Spleen (tissue), 7 donors: Measurements from ENCODE around the gene TFF1.

Experiments used
- POLR2A ChIP-seq, 3 donors: fragments of 450-650 bp; IDR thresholded peaks; one replicate each; pipeline ENCODE4 v1.5.1; 2017; ENCODE audit warnings: antibody characterized with exemption in 3 of 3, mild to moderate bottlenecking in 1 of 3
- POLR2AphosphoS5 ChIP-seq, 3 donors: sonication (generic); formaldehyde crosslinking; IDR thresholded peaks; one replicate each; pipeline ENCODE4 v1.5.1; 2017; ENCODE audit warnings: antibody characterized with exemption in 3 of 3
- TF ChIP-seq, protein P1 (sequence below), 11 experiments: fragments of 200-600 bp in 7 of 11; fragments of 450-650 bp in 4 of 11; sonication (generic) in 4 of 11; IDR thresholded peaks in 8 of 11; conservative IDR thresholded peaks in 3 of 11; 1 replicate in 7 of 11; 2 replicates in 4 of 11; pipeline versions ENCODE4 v1.4.0 to v1.8.0; 2016 to 2021; ENCODE audit warnings: antibody characterized with exemption in 11 of 11, inconsistent platforms in 4 of 11, mild to moderate bottlenecking in 1 of 11
- donor health status: DM: no; HTN: no; CAD: no; lungs with moderate emphysema.
- donor health status: DM: no; HTN: no; CAD: no.
- donor health status: DM: no; HTN: no; CAD: no.

DNA sequence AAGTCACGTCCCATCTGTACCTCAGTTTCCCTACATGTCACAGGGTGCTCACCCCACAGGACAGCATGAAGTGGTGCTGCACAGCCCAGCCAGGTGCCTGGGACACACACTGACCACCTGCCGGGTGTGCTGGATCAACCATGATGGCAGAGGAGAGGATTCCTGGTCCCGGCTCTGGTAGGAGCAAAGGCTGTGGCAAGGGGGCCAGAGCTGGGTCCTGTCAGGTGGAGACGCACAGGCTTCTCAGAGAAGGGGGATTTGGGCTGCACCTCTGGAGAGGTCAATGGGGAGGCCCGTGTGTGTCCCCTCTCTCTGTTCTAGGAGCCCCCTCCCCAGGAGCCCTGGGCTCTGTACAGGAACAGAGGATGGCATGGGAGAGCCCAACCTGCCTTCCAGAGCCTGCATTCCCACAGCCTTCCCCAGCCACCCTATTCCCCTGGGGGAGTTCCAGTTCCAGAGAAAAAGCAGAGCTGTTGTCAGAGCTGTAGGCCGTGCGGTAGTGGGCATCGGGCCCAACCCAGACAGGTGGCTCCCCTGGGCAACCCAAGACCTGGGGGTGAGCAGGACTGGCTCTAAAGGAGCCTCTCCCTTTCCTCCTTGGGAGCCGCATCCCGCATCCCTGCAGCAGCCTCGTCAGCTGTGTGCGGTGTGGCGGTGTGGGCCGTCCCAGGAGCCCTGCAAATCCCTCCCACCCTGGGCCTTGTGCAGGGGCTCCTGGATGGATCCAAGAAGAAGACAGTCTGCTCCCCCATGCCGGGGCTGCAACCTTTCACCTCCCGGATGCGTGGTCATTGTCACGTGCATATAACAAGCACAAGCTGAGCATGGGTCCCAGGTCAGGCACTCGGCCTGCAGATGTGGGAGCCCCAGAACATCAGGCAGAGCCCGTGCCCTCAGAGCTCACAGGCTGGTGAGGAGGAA, 48.2 kb downstream of the TFF1 start:
- TF ChIP-seq, protein P1, sequence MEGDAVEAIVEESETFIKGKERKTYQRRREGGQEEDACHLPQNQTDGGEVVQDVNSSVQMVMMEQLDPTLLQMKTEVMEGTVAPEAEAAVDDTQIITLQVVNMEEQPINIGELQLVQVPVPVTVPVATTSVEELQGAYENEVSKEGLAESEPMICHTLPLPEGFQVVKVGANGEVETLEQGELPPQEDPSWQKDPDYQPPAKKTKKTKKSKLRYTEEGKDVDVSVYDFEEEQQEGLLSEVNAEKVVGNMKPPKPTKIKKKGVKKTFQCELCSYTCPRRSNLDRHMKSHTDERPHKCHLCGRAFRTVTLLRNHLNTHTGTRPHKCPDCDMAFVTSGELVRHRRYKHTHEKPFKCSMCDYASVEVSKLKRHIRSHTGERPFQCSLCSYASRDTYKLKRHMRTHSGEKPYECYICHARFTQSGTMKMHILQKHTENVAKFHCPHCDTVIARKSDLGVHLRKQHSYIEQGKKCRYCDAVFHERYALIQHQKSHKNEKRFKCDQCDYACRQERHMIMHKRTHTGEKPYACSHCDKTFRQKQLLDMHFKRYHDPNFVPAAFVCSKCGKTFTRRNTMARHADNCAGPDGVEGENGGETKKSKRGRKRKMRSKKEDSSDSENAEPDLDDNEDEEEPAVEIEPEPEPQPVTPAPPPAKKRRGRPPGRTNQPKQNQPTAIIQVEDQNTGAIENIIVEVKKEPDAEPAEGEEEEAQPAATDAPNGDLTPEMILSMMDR (IDR thresholded peaks at IDR 0.05 in 8 of 11, conservative IDR thresholded peaks at IDR 0.05 in 3 of 11) = no peak
- TF ChIP-seq POLR2AphosphoS5 (IDR thresholded peaks at IDR 0.05) = no peak
- no peak for TF ChIP-seq POLR2A (IDR thresholded peaks at IDR 0.05)
